ENCODE measurements around the gene RNF214. TPM values are rescaled to one million over a fixed set of nuclear protein-coding genes. Genes with fewer than 3 reads are reported as not detected.

Gene RNF214
- total RNA-seq, 4 donors from 2014 or later: 5.0 to 10.5 (median 5.6) TPM

DNA sequence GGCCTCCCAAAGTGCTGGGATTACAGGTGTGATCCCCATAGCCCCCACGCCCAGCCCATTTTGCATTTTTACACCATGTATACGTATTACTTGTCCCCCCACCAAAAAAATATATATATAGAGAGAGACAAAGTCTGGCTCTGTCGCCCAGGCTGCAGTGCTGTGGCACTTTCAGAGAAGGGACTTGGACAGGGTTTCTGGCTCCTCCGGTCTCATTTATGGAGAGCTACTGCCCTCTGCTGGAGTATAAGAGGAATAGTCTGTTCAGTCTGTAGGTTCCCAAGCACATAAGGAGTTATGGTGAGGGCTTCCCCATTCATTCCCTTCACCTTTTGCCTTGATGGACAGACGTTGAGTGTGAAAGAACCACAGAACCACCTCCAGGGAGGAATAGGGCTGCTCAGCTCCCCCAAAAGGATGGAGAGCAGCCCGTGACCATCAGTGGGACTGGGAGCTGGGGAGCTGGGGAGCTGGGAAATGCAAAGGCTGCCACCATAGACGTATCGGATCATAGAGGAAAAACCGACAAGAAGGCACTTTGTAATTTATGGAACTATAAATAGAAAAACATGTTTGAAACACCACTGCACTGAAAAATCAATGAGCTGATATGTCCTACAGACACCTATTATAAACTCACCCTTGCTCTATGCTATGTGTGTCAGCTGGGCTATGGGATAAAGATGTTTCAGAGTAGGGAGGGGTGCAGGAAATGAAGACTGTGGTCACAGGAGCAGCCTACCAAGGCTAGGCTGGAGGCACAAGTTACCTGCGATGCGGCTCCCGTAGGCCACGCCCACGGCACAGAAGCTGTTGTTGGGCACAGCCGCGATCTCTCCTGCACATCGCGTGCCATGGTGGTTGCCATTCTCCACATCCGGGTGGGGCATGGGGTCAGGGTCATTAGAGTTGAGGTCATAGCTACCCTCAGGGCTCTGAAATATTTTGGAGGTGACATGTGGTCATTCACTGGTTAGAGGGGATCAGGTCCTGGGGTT, 5.8 kb upstream of the RNF214 start:
- Histone ChIP-seq H3K4me3 (no peak overlapping the region), H3K36me3 (peaks cover 20 to 84% (median 35%) of the 10 kb centered on the region in 3 donors), H3K9me3 (no peaks in the 10 kb centered on the region), H3K27me3 (no peaks in the 10 kb centered on the region), H3K4me1 (peaks cover 15 to 51% (median 17%) of the 10 kb centered on the region in 3 donors), H3K27ac (no peak overlapping the region)
- WGBS, 2 donors: 54 to 62% methylated on average over 9 to 17 of the region's 19 CpGs
- intact Hi-C loops (cut with DNase I): loop anchor here (5.0 kb wide), 1 partner anchor 44 kb away; no protein-coding TSS in a partner anchor
- no peak for DNase-seq
- TF ChIP-seq, protein P1, sequence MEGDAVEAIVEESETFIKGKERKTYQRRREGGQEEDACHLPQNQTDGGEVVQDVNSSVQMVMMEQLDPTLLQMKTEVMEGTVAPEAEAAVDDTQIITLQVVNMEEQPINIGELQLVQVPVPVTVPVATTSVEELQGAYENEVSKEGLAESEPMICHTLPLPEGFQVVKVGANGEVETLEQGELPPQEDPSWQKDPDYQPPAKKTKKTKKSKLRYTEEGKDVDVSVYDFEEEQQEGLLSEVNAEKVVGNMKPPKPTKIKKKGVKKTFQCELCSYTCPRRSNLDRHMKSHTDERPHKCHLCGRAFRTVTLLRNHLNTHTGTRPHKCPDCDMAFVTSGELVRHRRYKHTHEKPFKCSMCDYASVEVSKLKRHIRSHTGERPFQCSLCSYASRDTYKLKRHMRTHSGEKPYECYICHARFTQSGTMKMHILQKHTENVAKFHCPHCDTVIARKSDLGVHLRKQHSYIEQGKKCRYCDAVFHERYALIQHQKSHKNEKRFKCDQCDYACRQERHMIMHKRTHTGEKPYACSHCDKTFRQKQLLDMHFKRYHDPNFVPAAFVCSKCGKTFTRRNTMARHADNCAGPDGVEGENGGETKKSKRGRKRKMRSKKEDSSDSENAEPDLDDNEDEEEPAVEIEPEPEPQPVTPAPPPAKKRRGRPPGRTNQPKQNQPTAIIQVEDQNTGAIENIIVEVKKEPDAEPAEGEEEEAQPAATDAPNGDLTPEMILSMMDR (IDR thresholded peaks at IDR 0.05): peak; percentile 52 to 84 (median 77)
- TF ChIP-seq POLR2A (IDR thresholded peaks at IDR 0.05): no peak

DNA sequence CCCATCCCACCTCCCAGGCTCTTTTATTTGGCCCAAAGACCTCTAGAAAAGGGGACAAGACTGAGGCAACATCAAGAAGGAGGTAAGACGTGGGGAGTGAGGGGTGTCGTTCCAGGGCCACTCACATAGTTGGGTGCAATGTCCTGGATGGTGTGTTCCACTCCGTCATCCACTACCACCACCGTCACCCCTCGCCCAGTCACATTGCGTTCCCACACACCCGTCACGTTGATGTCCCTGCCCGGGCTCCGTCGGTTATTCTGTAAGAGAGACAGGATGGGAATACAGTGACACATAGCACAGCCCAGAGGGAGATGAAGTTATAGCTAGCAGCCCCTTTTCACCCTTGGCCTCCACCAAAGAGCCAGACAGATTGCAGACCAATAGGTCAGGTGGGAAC, 4.4 kb upstream of the RNF214 start:
- Histone ChIP-seq H3K4me1 (peaks cover 10 to 41% (median 17%) of the 10 kb centered on the region in 3 donors), H3K36me3 (peaks cover 16 to 70% (median 32%) of the 10 kb centered on the region in 3 donors), H3K27me3 (no peaks in the 10 kb centered on the region), H3K27ac (no peak overlapping the region), H3K9me3 (no peaks in the 10 kb centered on the region), H3K4me3 (no peak overlapping the region)
- DNase-seq: no peak
- intact Hi-C loops (cut with DNase I): loop anchor here (5.0 kb wide), 1 partner anchor 46 kb away; no protein-coding TSS in a partner anchor
- WGBS, 2 donors: 85 to 86% methylated on average over 7 to 11 of the region's 11 CpGs
- TF ChIP-seq, protein P1 (IDR thresholded peaks at IDR 0.05): no peak
- TF ChIP-seq POLR2A (IDR thresholded peaks at IDR 0.05): no peak

DNA sequence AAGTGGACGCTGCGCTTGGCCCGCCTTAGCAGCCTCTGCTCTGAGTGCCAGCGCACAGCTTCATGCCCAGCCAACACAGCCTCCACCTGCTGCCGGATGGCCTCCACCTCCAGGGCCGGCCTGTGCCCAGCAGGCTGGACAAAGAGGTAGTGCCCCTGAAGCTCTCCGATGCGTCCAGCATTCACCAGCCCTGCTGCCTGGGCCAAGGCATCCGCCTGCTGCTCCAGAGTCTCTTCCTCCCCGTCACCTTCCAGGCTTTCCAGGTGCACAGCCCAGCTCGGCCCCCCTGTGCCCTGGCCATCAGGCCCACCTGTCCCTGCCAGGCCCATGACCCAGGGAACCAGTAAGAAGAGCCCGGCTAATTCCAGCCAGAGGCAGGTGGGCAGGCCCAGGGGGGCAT, 3.1 kb upstream of the RNF214 start:
- intact Hi-C loops (cut with DNase I): loop anchor here (5.0 kb wide), 1 partner anchor 47 kb away; no protein-coding TSS in a partner anchor
- whole genome bisulfite sequencing, 2 donors: 92% methylated on average over 10 of the region's 12 CpGs; no CpG with 5 or more reads in 1 of the 2 donors
- Histone ChIP-seq H3K4me1 (peaks cover 15 to 52% (median 15%) of the 10 kb centered on the region in 3 donors), H3K9me3 (no peaks in the 10 kb centered on the region), H3K36me3 (peaks cover 10 to 57% (median 26%) of the 10 kb centered on the region in 3 donors), H3K27ac (no peak overlapping the region), H3K4me3 (no peak overlapping the region), H3K27me3 (no peaks in the 10 kb centered on the region)
- no peak for TF ChIP-seq POLR2A (IDR thresholded peaks at IDR 0.05)
- TF ChIP-seq, protein P1 (IDR thresholded peaks at IDR 0.05): no peak
- no peak for DNase-seq

DNA sequence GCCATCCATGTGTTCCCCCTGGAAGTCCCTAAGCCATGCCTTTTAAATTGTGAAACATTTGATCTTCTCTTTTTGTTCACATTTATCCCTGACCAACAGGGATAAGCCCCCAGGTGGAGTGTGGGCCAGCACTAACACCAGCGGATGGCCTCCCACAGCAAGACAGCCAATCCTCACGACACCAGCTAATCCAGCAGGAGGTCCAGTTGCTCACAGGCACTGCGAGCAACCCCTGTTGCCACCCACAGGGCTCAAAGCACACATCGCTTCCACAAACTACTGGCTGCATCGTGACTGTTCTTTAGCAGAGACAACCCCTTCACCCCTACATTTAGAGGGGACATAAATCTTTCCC, 2.6 kb upstream of the RNF214 start:
- 85 to 90% methylated on average over 3 to 4 of the region's 5 CpGs for WGBS, 2 donors

More for the DNA sequence above, 2.6 kb upstream of the RNF214 start:
- intact Hi-C loops (cut with DNase I): loop anchor here (5.0 kb wide), 1 partner anchor 48 kb away; no protein-coding TSS in a partner anchor
- Histone ChIP-seq H3K27me3 (no peaks in the 10 kb centered on the region), H3K4me3 (peak overlapping the region in 1 of 4 donors; percentile 89), H3K4me1 (peaks cover 15 to 55% (median 15%) of the 10 kb centered on the region in 3 donors), H3K27ac (peak overlapping the region in 2 of 4 donors; percentile 97 to 99), H3K9me3 (no peaks in the 10 kb centered on the region), H3K36me3 (peaks cover 10 to 53% (median 22%) of the 10 kb centered on the region in 3 donors)
- TF ChIP-seq POLR2A (IDR thresholded peaks at IDR 0.05): no peak
- TF ChIP-seq, protein P1 (IDR thresholded peaks at IDR 0.05): no peak
- DNase-seq: no peak

Data from esophagus squamous epithelium (tissue), 5 donors.